ENCODE data around the gene PPP1R15B.

PPP1R15B gene

DNA sequence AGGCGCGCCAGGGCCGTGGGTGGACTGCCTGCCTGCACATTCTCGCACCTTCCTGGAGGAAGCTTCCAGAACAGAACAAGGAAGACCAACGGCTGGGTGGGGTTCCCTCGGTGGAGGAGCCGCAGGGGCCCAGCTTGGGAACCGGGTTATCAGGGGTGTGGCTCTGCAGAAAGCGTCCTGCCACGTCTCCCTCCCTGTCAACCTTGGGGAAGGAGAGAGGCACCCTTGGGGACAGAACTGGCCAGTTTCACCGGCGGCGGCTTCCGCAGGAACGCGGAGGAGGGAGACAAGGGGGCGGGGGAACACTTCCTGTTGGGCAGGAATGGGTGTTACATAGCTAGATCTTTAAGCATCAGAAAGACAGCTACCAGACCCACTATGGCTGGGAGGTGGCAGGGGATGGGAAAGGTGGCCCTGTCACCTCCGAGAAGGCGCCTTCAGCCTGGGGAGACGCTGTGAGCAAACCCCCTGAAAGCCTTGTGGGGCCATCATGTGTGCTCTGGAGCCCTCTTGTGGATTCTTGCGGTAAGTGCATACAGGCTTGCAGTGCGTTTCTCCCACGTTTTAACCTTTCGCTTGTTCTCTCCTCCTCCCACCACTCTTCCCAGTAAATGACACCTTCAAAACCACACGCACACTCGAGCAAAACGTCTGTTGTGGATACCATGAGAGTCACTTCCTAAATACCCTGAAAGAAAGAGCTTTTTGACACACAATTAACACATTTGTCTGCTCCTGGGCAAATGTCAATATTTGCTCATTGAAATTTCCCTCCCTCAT lies 48.1 kb downstream of the PPP1R15B start:
- Histone ChIP-seq H3K9me3 (no peaks in the 10 kb centered on the region), H3K4me1 (peaks cover 12% of the 10 kb centered on the region), H3K4me3 (ENCODE audit: low read depth, low read length) (peak overlapping the region; percentile 65), H3K27me3 (no peaks in the 10 kb centered on the region), H3K36me3 (no peaks in the 10 kb centered on the region)
- peak; percentile 72 for DNase-seq
- TF ChIP-seq, protein P1, sequence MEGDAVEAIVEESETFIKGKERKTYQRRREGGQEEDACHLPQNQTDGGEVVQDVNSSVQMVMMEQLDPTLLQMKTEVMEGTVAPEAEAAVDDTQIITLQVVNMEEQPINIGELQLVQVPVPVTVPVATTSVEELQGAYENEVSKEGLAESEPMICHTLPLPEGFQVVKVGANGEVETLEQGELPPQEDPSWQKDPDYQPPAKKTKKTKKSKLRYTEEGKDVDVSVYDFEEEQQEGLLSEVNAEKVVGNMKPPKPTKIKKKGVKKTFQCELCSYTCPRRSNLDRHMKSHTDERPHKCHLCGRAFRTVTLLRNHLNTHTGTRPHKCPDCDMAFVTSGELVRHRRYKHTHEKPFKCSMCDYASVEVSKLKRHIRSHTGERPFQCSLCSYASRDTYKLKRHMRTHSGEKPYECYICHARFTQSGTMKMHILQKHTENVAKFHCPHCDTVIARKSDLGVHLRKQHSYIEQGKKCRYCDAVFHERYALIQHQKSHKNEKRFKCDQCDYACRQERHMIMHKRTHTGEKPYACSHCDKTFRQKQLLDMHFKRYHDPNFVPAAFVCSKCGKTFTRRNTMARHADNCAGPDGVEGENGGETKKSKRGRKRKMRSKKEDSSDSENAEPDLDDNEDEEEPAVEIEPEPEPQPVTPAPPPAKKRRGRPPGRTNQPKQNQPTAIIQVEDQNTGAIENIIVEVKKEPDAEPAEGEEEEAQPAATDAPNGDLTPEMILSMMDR (IDR thresholded peaks at IDR 0.05; ENCODE audit: low read depth, low read length) = peak; percentile 99

DNA sequence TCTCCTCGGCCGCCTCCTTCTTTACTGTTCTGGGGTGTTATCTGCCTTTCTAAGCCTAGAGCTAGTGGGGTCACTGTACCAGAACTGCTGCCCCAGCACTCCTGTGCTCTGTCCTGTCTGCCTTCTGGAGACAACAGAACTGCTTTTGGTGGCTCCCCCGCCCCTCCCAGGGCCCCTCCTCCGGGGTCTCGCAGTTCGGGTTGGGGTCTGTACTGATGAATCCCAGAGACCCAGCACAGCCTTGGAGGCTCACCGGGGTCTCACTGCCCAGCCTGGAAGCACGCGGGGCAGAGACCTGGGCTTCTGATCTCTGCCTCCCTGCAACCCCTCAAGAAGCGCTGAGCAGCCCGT lies 48.7 kb downstream of the PPP1R15B start:
- DNase-seq = no peak
- Histone ChIP-seq H3K27me3 (no peaks in the 10 kb centered on the region), H3K4me1 (peaks cover 15% of the 10 kb centered on the region), H3K9me3 (no peaks in the 10 kb centered on the region), H3K4me3 (ENCODE audit: low read depth, low read length) (peak overlapping the region; percentile 65), H3K36me3 (no peaks in the 10 kb centered on the region)
- TF ChIP-seq, protein P1 (IDR thresholded peaks at IDR 0.05; ENCODE audit: low read depth, low read length) = no peak

DNA sequence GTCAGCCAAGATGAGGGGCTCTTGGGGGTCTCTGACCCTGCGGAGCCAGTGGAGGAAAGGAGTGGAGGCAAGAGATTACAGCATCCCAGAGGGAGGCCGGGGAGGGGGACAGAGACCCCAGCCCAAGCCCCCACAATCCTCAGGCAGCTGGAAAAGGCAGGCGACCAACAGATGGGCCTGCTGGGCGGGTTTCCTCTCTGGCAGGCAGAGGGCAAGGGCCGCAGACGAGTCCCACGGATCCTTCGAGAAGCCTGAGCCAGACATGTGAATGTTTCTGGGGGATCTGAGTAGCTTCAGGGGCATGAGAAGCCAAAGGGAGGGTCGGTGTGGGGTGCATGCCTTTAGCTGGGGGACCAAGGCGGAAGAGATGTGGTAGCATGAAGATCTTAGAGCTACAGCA lies 49.8 kb downstream of the PPP1R15B start:
- TF ChIP-seq, protein P1 (IDR thresholded peaks at IDR 0.05; ENCODE audit: low read depth, low read length) = no peak
- no peaks in the 10 kb centered on the region for H3K36me3 ChIP-seq
- H3K9me3 ChIP-seq = no peaks in the 10 kb centered on the region
- H3K27me3 ChIP-seq = no peaks in the 10 kb centered on the region
- peaks cover 23% of the 10 kb centered on the region for H3K4me1 ChIP-seq
- no peak overlapping the region for H3K4me3 ChIP-seq (ENCODE audit: low read depth, low read length)
- DNase-seq = no peak

DNA sequence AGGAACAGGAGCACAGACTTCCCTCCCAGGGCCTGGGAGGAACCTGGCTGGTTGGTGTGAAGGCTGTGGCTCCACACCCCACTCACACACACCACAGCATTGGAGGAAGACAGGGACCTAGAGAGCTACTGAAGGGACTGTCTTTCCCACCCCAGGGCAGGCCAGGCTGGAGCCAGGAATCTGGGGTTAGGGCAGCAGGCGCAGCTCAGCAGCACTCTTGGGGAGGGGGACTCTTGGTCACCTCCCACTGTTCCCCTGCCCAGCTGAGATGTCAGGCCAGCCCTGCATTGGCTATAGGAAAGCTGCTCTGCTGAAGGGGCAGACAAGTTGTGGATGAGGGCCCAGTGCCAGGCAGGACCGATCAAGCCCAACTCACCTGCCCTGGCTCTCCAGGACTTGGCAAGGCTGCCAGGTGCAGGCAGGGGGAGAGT lies 50.3 kb downstream of the PPP1R15B start:
- Histone ChIP-seq H3K9me3 (no peaks in the 10 kb centered on the region), H3K36me3 (no peaks in the 10 kb centered on the region), H3K27me3 (no peaks in the 10 kb centered on the region), H3K4me1 (peaks cover 23% of the 10 kb centered on the region), H3K4me3 (ENCODE audit: low read depth, low read length) (no peak overlapping the region)
- TF ChIP-seq, protein P1 (IDR thresholded peaks at IDR 0.05; ENCODE audit: low read depth, low read length) = no peak
- DNase-seq = no peak

DNA sequence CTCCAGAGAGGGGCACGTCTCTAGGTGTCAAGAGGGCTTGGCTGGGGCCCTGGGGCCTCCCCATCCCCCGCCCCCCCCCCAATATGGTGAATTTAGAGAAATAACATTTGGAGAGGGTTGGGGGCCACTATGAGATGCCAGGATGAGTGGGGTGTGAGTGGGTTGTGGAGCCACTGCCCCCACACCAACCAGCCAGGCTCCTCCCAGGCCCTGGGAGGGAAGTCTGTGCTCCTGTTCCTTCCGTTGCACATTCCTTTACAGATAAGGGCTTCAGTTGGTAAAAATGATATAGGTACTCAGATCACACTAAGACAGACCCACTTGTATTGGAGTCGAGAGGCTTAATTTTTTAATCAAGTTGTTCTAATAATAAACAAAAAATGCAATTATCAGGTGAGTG lies 51.3 kb downstream of the PPP1R15B start:
- Histone ChIP-seq H3K9me3 (no peaks in the 10 kb centered on the region), H3K36me3 (no peaks in the 10 kb centered on the region), H3K27me3 (no peaks in the 10 kb centered on the region), H3K4me3 (ENCODE audit: low read depth, low read length) (no peak overlapping the region), H3K4me1 (peaks cover 23% of the 10 kb centered on the region)
- DNase-seq = no peak
- TF ChIP-seq, protein P1 (IDR thresholded peaks at IDR 0.05; ENCODE audit: low read depth, low read length) = no peak

DNA sequence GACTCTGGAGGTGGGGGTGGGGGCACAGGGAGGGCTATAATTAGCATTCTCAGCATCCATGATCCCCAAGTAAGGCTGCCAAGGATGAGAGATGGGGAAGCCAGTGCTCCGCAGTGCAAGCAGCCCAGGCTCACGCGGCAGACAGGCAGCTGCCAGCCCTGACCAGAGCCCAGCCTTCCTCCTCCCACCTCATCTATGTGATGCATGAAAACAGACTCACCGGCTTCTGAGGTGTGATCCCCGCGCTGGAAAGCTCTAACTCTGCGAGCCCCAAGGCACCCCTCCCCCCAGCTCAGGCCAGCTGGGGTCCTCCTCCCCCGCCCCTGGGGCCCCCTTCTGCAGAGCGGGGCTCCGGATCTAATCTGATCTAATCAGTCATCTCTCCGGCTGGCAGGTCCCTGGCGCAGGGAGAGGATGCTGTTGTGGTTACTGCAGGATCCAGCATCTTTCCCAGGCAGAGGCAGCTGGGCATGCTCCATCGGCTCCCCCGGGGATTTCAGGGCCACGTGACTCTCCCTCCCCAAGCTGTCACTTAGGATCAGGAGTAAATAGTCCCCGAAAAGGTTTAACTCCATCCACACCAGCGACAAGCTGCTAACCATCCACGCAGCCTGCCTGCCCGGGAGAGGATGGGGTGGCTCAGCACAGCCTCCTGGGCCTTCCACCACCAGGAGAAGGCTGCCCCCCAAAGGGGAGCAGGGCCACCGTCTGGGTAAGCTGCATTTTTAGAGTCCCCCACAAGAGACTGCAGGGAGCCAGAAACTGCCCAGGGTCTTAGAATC lies 52.0 kb downstream of the PPP1R15B start, which contains the start of gene PLEKHA6:
Gene PLEKHA6 (minus strand): TSS at position 456 of the 782 bp plus-strand sequence. CDS start 86,202 bp downstream, outside the sequence.
- H3K4me1 ChIP-seq = peaks cover 28% of the 10 kb centered on the region
- H3K36me3 ChIP-seq = no peaks in the 10 kb centered on the region
- peak within 1 kb of the TSS; percentile 67 for H3K4me3 ChIP-seq (ENCODE audit: low read depth, low read length)
- H3K27me3 ChIP-seq = no peaks in the 10 kb centered on the region
- TF ChIP-seq, protein P1 (IDR thresholded peaks at IDR 0.05; ENCODE audit: low read depth, low read length) = peak; percentile 49
- DNase-seq = peak; percentile 92
- no peaks in the 10 kb centered on the region for H3K9me3 ChIP-seq
